Measurements from ENCODE around the gene CYTH4.

The CYTH4 gene

DNA sequence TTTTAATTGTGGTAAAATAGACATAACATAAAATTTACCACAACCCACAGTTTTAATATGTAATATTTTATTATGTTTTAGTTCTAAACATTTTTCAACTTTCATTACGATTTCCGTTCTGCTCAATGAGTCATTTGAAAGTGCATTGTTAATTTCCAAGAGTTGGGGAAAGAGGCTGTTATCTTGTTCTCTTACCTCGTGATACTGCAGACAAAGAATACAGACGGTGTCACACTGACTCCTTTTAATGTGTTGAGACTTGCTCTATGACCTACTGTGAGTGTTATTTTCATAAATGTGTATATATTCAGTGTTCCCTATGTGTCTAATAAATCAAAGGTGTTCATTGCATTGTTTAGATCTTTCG, 27.5 kb upstream of the CYTH4 start:
- TF ChIP-seq, protein P1, sequence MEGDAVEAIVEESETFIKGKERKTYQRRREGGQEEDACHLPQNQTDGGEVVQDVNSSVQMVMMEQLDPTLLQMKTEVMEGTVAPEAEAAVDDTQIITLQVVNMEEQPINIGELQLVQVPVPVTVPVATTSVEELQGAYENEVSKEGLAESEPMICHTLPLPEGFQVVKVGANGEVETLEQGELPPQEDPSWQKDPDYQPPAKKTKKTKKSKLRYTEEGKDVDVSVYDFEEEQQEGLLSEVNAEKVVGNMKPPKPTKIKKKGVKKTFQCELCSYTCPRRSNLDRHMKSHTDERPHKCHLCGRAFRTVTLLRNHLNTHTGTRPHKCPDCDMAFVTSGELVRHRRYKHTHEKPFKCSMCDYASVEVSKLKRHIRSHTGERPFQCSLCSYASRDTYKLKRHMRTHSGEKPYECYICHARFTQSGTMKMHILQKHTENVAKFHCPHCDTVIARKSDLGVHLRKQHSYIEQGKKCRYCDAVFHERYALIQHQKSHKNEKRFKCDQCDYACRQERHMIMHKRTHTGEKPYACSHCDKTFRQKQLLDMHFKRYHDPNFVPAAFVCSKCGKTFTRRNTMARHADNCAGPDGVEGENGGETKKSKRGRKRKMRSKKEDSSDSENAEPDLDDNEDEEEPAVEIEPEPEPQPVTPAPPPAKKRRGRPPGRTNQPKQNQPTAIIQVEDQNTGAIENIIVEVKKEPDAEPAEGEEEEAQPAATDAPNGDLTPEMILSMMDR (IDR thresholded peaks at IDR 0.05; ENCODE audit: low read depth, low read length) = no peak
- no peaks in the 10 kb centered on the region for H3K27me3 ChIP-seq (ENCODE audit: insufficient read depth, low read depth, severe bottlenecking)
- no peaks in the 10 kb centered on the region for H3K36me3 ChIP-seq
- H3K27ac ChIP-seq = no peak overlapping the region
- no peak for DNase-seq
- no peaks in the 10 kb centered on the region for H3K9me3 ChIP-seq (ENCODE audit: severe bottlenecking)
- H3K4me3 ChIP-seq (ENCODE audit: low read depth, low read length) = no peak overlapping the region

GRCh38 chr22:37255558-37256006, 26.7 kb upstream of the CYTH4 start:
- Histone ChIP-seq H3K27ac (no peak overlapping the region), H3K4me3 (ENCODE audit: low read depth, low read length) (no peak overlapping the region), H3K27me3 (ENCODE audit: insufficient read depth, low read depth, severe bottlenecking) (no peaks in the 10 kb centered on the region), H3K36me3 (no peaks in the 10 kb centered on the region), H3K9me3 (ENCODE audit: severe bottlenecking) (no peaks in the 10 kb centered on the region)
- DNase-seq = no peak
- TF ChIP-seq, protein P1 (IDR thresholded peaks at IDR 0.05; ENCODE audit: low read depth, low read length) = no peak

GRCh38 chr22:37256075-37256726, 26.1 kb upstream of the CYTH4 start:
- H3K27me3 ChIP-seq (ENCODE audit: insufficient read depth, low read depth, severe bottlenecking) = no peaks in the 10 kb centered on the region
- TF ChIP-seq, protein P1 (IDR thresholded peaks at IDR 0.05; ENCODE audit: low read depth, low read length) = no peak
- no peaks in the 10 kb centered on the region for H3K36me3 ChIP-seq
- H3K9me3 ChIP-seq (ENCODE audit: severe bottlenecking) = no peaks in the 10 kb centered on the region
- no peak overlapping the region for H3K4me3 ChIP-seq (ENCODE audit: low read depth, low read length)
- no peak for DNase-seq
- H3K27ac ChIP-seq = no peak overlapping the region

DNA sequence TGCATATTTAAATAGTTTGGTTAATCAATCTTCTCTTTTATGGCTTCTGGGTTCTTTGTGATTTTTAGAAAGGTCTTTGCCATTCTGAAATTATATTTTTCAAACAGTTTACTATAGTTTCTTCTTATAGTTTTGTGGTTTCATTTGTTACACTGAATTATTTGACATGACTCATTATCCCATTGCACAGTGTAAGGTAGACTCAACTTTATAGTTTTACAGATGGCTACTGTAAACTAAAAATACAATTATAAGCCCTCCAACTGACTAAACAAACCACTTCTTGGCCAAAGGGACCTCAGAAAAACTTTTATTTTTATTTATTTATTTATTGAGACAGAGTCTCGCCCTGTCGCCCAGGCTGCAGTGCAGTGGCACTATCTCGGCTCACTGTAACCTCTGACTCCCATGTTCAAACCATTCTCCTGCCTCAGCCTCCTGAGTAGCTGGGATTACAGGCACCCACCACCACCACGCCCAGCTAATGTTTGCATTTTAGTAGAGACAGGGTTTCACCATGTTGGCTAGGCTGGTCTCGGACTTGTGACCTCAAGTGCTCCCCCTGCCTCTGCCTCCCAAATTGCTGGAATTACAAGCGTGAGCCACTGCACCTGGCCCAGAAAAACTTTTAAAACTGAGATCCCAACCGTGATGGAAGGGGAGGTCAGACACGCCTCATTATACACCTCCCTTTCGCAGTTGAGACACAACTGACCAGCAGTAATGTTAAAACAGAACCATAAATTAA, 24.1 kb upstream of the CYTH4 start:
- DNase-seq = no peak
- Histone ChIP-seq H3K27me3 (ENCODE audit: insufficient read depth, low read depth, severe bottlenecking) (no peaks in the 10 kb centered on the region), H3K9me3 (ENCODE audit: severe bottlenecking) (no peaks in the 10 kb centered on the region), H3K4me3 (ENCODE audit: low read depth, low read length) (peak overlapping the region; percentile 51; the same call in 1 of the 2 replicates), H3K36me3 (no peaks in the 10 kb centered on the region), H3K27ac (no peak overlapping the region; the same call in 1 of the 2 replicates)
- TF ChIP-seq, protein P1 (IDR thresholded peaks at IDR 0.05; ENCODE audit: low read depth, low read length) = no peak

DNA sequence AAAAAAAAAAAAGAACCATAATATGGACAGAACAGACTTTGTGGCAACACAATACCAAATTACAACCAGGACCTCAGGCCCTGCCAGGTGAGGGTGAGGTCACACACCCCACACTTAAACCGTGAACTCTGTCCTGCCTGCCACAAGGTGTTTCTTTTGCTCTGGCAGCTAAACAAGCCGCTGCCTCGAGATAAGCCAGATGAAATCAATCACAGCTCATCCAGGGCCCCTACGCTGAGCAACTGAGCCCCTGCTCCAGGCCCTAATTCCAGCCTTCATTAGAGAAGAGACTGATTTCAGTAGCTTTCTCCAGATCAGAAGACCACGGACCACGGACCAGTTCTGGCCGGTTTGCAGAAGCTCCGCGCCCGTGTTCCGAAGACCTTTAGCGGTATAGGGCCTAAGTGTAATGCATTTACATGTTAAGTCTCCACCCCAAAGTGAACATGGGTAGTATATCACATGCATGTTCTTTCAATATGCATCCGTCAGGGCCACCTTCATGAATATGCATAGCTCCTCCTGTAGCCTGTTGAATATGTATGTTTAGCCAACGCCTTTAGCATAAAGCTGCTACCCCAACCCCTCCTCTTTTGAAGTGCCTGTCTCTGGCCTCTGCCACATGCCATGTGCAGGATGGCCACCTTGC, 23.4 kb upstream of the CYTH4 start:
- Histone ChIP-seq H3K9me3 (ENCODE audit: severe bottlenecking) (peaks cover 3% of the 10 kb centered on the region), H3K4me3 (ENCODE audit: low read depth, low read length) (peak overlapping the region; percentile 51), H3K27me3 (ENCODE audit: insufficient read depth, low read depth, severe bottlenecking) (no peaks in the 10 kb centered on the region), H3K27ac (peak overlapping the region; percentile 68), H3K36me3 (peaks cover under 1% of the 10 kb centered on the region; the same call in 1 of the 2 replicates)
- DNase-seq = peak; percentile 60
- TF ChIP-seq, protein P1 (IDR thresholded peaks at IDR 0.05; ENCODE audit: low read depth, low read length) = no peak
